HEK293 (cell line): ENCODE measurements around the gene GSG1L.

Experiments
- CTCF ChIA-PET: fragments of 350-600 bp; formaldehyde crosslinking; extraction: SDS; loops from one replicate; lab custom pipeline; 2021; ENCODE audit warnings: antibody characterized with exemption; lab: Yijun Ruan, JAX
- POLR2A ChIA-PET: fragments of 300-600 bp; formaldehyde crosslinking; extraction: SDS; loops from one replicate; lab custom pipeline; 2020; ENCODE audit warnings: antibody characterized with exemption, inconsistent platforms; lab: Yijun Ruan, JAX
- H3K27ac ChIP-seq: fragments of 200-500 bp; sonication (Bioruptor generic); 2 replicates; pipeline ENCODE4 v1.5.1; 2014; ENCODE audit warnings: low read depth, low read length, control low read depth, inconsistent platforms; ENCODE audit errors: extremely low read depth
- H3K36me3 ChIP-seq, 2 experiments: fragments of 200-500 bp in 1 of 2; sonication (Bioruptor generic) in 1 of 2; 1 replicate in 1 of 2; 2 replicates in 1 of 2; pipeline ENCODE4 v1.5.1; 2014 to 2017; ENCODE audit warnings: inconsistent platforms in 2 of 2, low read length in 2 of 2; ENCODE audit not compliant: control insufficient read depth in 2 of 2, insufficient read depth in 1 of 2
- H3K4me1 ChIP-seq: fragments of 200-500 bp; sonication (Bioruptor generic); 2 replicates; pipeline ENCODE4 v1.5.1; 2014; ENCODE audit warnings: mild to moderate bottlenecking, low read length, inconsistent platforms; ENCODE audit not compliant: control insufficient read depth, insufficient read depth
- H3K4me3 ChIP-seq: 2 replicates; pipeline ENCODE4 v1.5.1; 2011; ENCODE audit warnings: low read depth, mild to moderate bottlenecking, control low read depth, low read length, moderate library complexity
- H3K9me3 ChIP-seq: fragments of 200-500 bp; sonication (Bioruptor generic); 2 replicates; pipeline ENCODE4 v1.5.1; 2014; ENCODE audit warnings: low read depth, low read length, inconsistent platforms; ENCODE audit not compliant: control insufficient read depth, insufficient read depth
- ELK4 ChIP-seq: IDR thresholded peaks from 2 replicates; pipeline ENCODE4 v1.6.1; 2011; ENCODE audit warnings: mild to moderate bottlenecking, low read depth, low read length, borderline replicate concordance
- KLF1 ChIP-seq: fragments of 450-650 bp; formaldehyde crosslinking; IDR thresholded peaks from 2 replicates; pipeline ENCODE4 v1.5.1; 2016; ENCODE audit warnings: missing biosample characterization, missing genetic modification characterization
- KLF9 ChIP-seq: fragments of 450-650 bp; formaldehyde crosslinking; IDR thresholded peaks from 2 replicates; pipeline ENCODE4 v1.5.1; 2016; ENCODE audit warnings: missing biosample characterization, missing genetic modification characterization, low read depth
- SCRT1 ChIP-seq: fragments of 450-650 bp; formaldehyde crosslinking; IDR thresholded peaks from 2 replicates; pipeline ENCODE4 v1.5.1; 2016; ENCODE audit warnings: missing biosample characterization, missing genetic modification characterization, borderline replicate concordance
- ZNF114 ChIP-seq: fragments of 450-650 bp; formaldehyde crosslinking; IDR thresholded peaks from 2 replicates; pipeline ENCODE4 v1.5.0; 2017; ENCODE audit warnings: missing biosample characterization, missing genetic modification characterization
- ZNF266 ChIP-seq: fragments of 450-650 bp; formaldehyde crosslinking; IDR thresholded peaks from 2 replicates; pipeline ENCODE4 v1.5.1; 2016; ENCODE audit warnings: missing biosample characterization, missing genetic modification characterization, low read depth
- ZNF518A ChIP-seq: fragments of 450-650 bp; formaldehyde crosslinking; conservative IDR thresholded peaks from 2 replicates; pipeline ENCODE4 v1.5.1; 2016; ENCODE audit warnings: low read depth, missing biosample characterization, missing genetic modification characterization
- ZNF837 ChIP-seq: fragments of 450-650 bp; formaldehyde crosslinking; IDR thresholded peaks from 2 replicates; pipeline ENCODE4 v1.5.1; 2016; ENCODE audit warnings: missing biosample characterization, missing genetic modification characterization
- TF ChIP-seq, protein P1 (sequence below): fragments of 450-650 bp; formaldehyde crosslinking; IDR thresholded peaks from 2 replicates; pipeline ENCODE4 v1.5.1; 2016; ENCODE audit warnings: missing biosample characterization, missing genetic modification characterization
- TF ChIP-seq, protein P2 (sequence below): fragments of 450-650 bp; formaldehyde crosslinking; IDR thresholded peaks from 2 replicates; pipeline ENCODE4 v1.5.1; 2017; ENCODE audit warnings: missing biosample characterization, mild to moderate bottlenecking, missing genetic modification characterization, moderate library complexity

Gene GSG1L

GRCh38 chr16:27746076-27746855 is 317.2 kb downstream of the GSG1L start:
- Histone ChIP-seq H3K9me3 (no peaks in the 10 kb centered on the region), H3K4me1 (0 out of 2 replicates have a peak, but pooled peaks cover 4% of the 10 kb centered on the region), H3K4me3 (no peak overlapping the region), H3K36me3 (no peaks in the 10 kb centered on the region)
- POLR2A ChIA-PET = interaction anchor here (0.5 kb wide), 1 partner anchor 33 kb away, joined by 3 read pairs; no protein-coding TSS in a partner anchor
- CTCF ChIA-PET = interaction anchor here (0.5 to 1.2 kb wide), 3 partner anchors 116 to 374 kb away, joined by 3 to 4 read pairs (median 3); no protein-coding TSS in a partner anchor
- TF ChIP-seq, protein P1, sequence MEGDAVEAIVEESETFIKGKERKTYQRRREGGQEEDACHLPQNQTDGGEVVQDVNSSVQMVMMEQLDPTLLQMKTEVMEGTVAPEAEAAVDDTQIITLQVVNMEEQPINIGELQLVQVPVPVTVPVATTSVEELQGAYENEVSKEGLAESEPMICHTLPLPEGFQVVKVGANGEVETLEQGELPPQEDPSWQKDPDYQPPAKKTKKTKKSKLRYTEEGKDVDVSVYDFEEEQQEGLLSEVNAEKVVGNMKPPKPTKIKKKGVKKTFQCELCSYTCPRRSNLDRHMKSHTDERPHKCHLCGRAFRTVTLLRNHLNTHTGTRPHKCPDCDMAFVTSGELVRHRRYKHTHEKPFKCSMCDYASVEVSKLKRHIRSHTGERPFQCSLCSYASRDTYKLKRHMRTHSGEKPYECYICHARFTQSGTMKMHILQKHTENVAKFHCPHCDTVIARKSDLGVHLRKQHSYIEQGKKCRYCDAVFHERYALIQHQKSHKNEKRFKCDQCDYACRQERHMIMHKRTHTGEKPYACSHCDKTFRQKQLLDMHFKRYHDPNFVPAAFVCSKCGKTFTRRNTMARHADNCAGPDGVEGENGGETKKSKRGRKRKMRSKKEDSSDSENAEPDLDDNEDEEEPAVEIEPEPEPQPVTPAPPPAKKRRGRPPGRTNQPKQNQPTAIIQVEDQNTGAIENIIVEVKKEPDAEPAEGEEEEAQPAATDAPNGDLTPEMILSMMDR (tag by site-specific recombination) = no peak
- no peak for TF ChIP-seq SCRT1 (tag by site-specific recombination)
- TF ChIP-seq KLF9 (tag by site-specific recombination) = no peak
- no peak for TF ChIP-seq ZNF114 (tag by site-specific recombination)
- TF ChIP-seq, all 188 proteins: peak for 0
- no peak overlapping the region for H3K27ac ChIP-seq

DNA sequence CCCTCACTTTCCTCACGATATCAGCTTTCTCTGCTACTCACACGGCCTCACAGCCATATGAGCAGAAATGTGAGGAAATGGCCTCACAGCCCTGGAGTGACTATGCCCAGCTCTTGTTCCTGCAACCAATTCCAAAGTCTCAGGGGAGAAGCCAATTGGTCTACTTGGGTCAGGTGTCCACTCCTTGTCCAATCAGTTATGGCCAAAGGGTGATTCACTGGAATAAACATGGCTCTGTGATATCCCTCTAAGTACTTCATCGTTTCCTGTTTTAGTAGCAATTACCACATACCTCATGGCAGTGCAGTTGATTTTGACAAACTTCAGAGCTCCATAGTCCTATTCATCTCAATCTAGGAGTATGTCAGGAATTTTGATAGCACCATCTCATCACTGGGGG is 318.2 kb downstream of the GSG1L start:
- Histone ChIP-seq H3K9me3 (no peaks in the 10 kb centered on the region), H3K4me1 (0 out of 2 replicates have a peak, but pooled peaks cover 4% of the 10 kb centered on the region), H3K27ac (no peak overlapping the region), H3K36me3 (peaks cover 0 to 5% of the 10 kb centered on the region in 2 experiments; a peak in 1 of 3 replicates), H3K4me3 (no peak overlapping the region)
- CTCF ChIA-PET = interaction anchor here (0.6 to 1.2 kb wide), 3 partner anchors 46 to 323 kb away, joined by 3 to 4 read pairs (median 4); no protein-coding TSS in a partner anchor
- POLR2A ChIA-PET = interaction anchor here (0.9 kb wide), 1 partner anchor 34 kb away, joined by 3 read pairs; no protein-coding TSS in a partner anchor
- TF ChIP-seq ELK4 (no peak), ZNF266 (tag by site-specific recombination) (no peak), KLF1 (no peak), ZNF837 (tag by site-specific recombination) (no peak), ZNF518A (tag by site-specific recombination) (no peak)
- TF ChIP-seq, protein P2, sequence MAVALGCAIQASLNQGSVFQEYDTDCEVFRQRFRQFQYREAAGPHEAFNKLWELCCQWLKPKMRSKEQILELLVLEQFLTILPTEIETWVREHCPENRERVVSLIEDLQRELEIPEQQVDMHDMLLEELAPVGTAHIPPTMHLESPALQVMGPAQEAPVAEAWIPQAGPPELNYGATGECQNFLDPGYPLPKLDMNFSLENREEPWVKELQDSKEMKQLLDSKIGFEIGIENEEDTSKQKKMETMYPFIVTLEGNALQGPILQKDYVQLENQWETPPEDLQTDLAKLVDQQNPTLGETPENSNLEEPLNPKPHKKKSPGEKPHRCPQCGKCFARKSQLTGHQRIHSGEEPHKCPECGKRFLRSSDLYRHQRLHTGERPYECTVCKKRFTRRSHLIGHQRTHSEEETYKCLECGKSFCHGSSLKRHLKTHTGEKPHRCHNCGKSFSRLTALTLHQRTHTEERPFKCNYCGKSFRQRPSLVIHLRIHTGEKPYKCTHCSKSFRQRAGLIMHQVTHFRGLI (tag by site-specific recombination) = no peak
